ENCODE measurements around the gene IGSF21.

- TF ChIP-seq, protein P1, sequence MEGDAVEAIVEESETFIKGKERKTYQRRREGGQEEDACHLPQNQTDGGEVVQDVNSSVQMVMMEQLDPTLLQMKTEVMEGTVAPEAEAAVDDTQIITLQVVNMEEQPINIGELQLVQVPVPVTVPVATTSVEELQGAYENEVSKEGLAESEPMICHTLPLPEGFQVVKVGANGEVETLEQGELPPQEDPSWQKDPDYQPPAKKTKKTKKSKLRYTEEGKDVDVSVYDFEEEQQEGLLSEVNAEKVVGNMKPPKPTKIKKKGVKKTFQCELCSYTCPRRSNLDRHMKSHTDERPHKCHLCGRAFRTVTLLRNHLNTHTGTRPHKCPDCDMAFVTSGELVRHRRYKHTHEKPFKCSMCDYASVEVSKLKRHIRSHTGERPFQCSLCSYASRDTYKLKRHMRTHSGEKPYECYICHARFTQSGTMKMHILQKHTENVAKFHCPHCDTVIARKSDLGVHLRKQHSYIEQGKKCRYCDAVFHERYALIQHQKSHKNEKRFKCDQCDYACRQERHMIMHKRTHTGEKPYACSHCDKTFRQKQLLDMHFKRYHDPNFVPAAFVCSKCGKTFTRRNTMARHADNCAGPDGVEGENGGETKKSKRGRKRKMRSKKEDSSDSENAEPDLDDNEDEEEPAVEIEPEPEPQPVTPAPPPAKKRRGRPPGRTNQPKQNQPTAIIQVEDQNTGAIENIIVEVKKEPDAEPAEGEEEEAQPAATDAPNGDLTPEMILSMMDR (optimal IDR thresholded peaks at IDR 0.05 in 1 of 3, IDR thresholded peaks at IDR 0.05 in 1 of 3, conservative IDR thresholded peaks at IDR 0.05 in 1 of 3; ENCODE audit: extremely low read depth in 1 of 3, insufficient read depth in 2 of 3, low read length in 3 of 3), result no peak
- no peak for TF ChIP-seq EZH2 (IDR thresholded peaks at IDR 0.05; ENCODE audit: low read length)
These were observed 12.3 kb downstream of the IGSF21 start for GRCh38 chr1:18119771-18120377.

Measured in keratinocyte (primary cell).